ENCODE measurements around the gene KDM2A. TPM values are rescaled to one million over a fixed set of nuclear protein-coding genes. Genes with fewer than 3 reads are reported as not detected.

Gene KDM2A
- total RNA-seq, 1 donor from 2014 or later, result 70.4 TPM

- peaks cover 2% of the 10 kb centered on the region for H3K36me3 Mint-ChIP-seq (ENCODE audit: low read depth, unreplicated experiment)
These were observed 160.7 kb downstream of the KDM2A start for GRCh38 chr11:67279589-67280340.

GRCh38 chr11:67280341-67280787 lies 161.3 kb downstream of the KDM2A start:
- H3K27me3 ChIP-seq (ENCODE audit: insufficient read depth, low read length), result no peaks in the 10 kb centered on the region
- no peak overlapping the region for H3K4me3 ChIP-seq (ENCODE audit: insufficient read depth, low read depth, low read length)
- FAIRE-seq (no peak), DNase-seq (ENCODE audit: low read depth) (no peak)
- TF ChIP-seq CTCF (IDR thresholded peaks at IDR 0.05; ENCODE audit: insufficient read depth, low read depth, low read length), result no peak
- TF ChIP-seq EZH2 (IDR thresholded peaks at IDR 0.05; ENCODE audit: insufficient read depth, low read length), result no peak
- H3K4me1 ChIP-seq (ENCODE audit: insufficient read depth, low read length), result peaks cover 9% of the 10 kb centered on the region
- peaks cover 23% of the 10 kb centered on the region for H3K79me2 ChIP-seq (ENCODE audit: insufficient read depth, low read length)
- H3K4me2 ChIP-seq (ENCODE audit: low read length), result no peak overlapping the region
- H3K36me3 ChIP-seq (ENCODE audit: insufficient read depth, low read length), result peaks cover 11% of the 10 kb centered on the region
- no peaks in the 10 kb centered on the region for H3K9me3 Mint-ChIP-seq (ENCODE audit: unreplicated experiment)
- no peaks in the 10 kb centered on the region for H4K20me1 ChIP-seq (ENCODE audit: insufficient read depth, low read length)
- no peak overlapping the region for H3K9ac ChIP-seq (ENCODE audit: low read length)
- no peaks in the 10 kb centered on the region for H3K4me1 Mint-ChIP-seq (ENCODE audit: low read depth, unreplicated experiment)
- no peaks in the 10 kb centered on the region for H3K27me3 Mint-ChIP-seq (ENCODE audit: low read depth, unreplicated experiment)
- no peak overlapping the region for H3K27ac Mint-ChIP-seq (ENCODE audit: unreplicated experiment)
- H3K27ac ChIP-seq (ENCODE audit: low read depth, low read length), result no peak overlapping the region
- no peak overlapping the region for H3K4me3 Mint-ChIP-seq (ENCODE audit: unreplicated experiment)
- H3K36me3 Mint-ChIP-seq (ENCODE audit: low read depth, unreplicated experiment), result peaks cover 2% of the 10 kb centered on the region
- H2AFZ ChIP-seq (ENCODE audit: low read depth, low read length), result no peak overlapping the region
- H3K9me3 ChIP-seq (ENCODE audit: insufficient read depth, low read depth, low read length), result no peaks in the 10 kb centered on the region

More at GRCh38 chr11:67279589-67280340, 160.7 kb downstream of the KDM2A start:
- Histone ChIP-seq H3K4me2 (ENCODE audit: low read length) (no peak overlapping the region), H4K20me1 (ENCODE audit: insufficient read depth, low read length) (no peaks in the 10 kb centered on the region), H3K79me2 (ENCODE audit: insufficient read depth, low read length) (peaks cover 29% of the 10 kb centered on the region), H2AFZ (ENCODE audit: low read depth, low read length) (no peak overlapping the region), H3K36me3 (ENCODE audit: insufficient read depth, low read length) (peaks cover 11% of the 10 kb centered on the region), H3K27ac (ENCODE audit: low read depth, low read length) (no peak overlapping the region), H3K27me3 (ENCODE audit: insufficient read depth, low read length) (no peaks in the 10 kb centered on the region), H3K9me3 (ENCODE audit: insufficient read depth, low read depth, low read length) (no peaks in the 10 kb centered on the region), H3K4me3 (ENCODE audit: insufficient read depth, low read depth, low read length) (no peak overlapping the region), H3K9ac (ENCODE audit: low read length) (no peak overlapping the region), H3K4me1 (ENCODE audit: insufficient read depth, low read length) (peaks cover 9% of the 10 kb centered on the region)
- no peaks in the 10 kb centered on the region for H3K4me1 Mint-ChIP-seq (ENCODE audit: low read depth, unreplicated experiment)
- H3K27ac Mint-ChIP-seq (ENCODE audit: unreplicated experiment), result no peak overlapping the region
- DNase-seq (ENCODE audit: low read depth) (no peak), FAIRE-seq (no peak)
- no peaks in the 10 kb centered on the region for H3K9me3 Mint-ChIP-seq (ENCODE audit: unreplicated experiment)
- no peak overlapping the region for H3K4me3 Mint-ChIP-seq (ENCODE audit: unreplicated experiment)
- H3K27me3 Mint-ChIP-seq (ENCODE audit: low read depth, unreplicated experiment), result no peaks in the 10 kb centered on the region
- TF ChIP-seq CTCF (IDR thresholded peaks at IDR 0.05; ENCODE audit: insufficient read depth, low read depth, low read length) (no peak), EZH2 (IDR thresholded peaks at IDR 0.05; ENCODE audit: insufficient read depth, low read length) (no peak)

Data from astrocyte (in vitro differentiated cells and primary cell).